Fibroblast of lung (primary cell): ENCODE data around the gene TVP23A.
"Not testable (repeated sequence)": the region's sequence is repeated elsewhere in the genome, so short reads cannot be mapped to it uniquely, and the experiment has no call there.

Experiments
- CTCF ChIP-seq, 2 donors: IDR thresholded peaks in 1 of 2; conservative IDR thresholded peaks in 1 of 2; 1 replicate in 1 of 2; 2 replicates in 1 of 2; pipeline ENCODE4 v1.5.1; 2011 to 2012; ENCODE audit warnings: low read length in 2 of 2, control low read depth in 1 of 2, inconsistent platforms in 1 of 2, low read depth in 1 of 2, mild to moderate bottlenecking in 1 of 2
- EZH2 ChIP-seq: IDR thresholded peaks from 2 replicates; pipeline ENCODE4 v1.5.1; 2012; ENCODE audit warnings: low read length, control low read depth, mild to moderate bottlenecking; ENCODE audit errors: missing control alignments

- TF ChIP-seq EZH2; CTCF (conservative IDR thresholded peaks at IDR 0.05 in 1 of 2, IDR thresholded peaks at IDR 0.05 in 1 of 2; ENCODE audit: low read depth in 1 of 2, low read length in 2 of 2): not testable (repeated sequence)
Measured at GRCh38 chr16:10829390-10830098, 10.9 kb upstream of the TVP23A start.
